HEK293T (cell line): ENCODE results near the gene GAS2L1.

Experiments used
- CTCF ChIA-PET: fragments of 350-600 bp; formaldehyde crosslinking; extraction: SDS; loops from one replicate; lab custom pipeline; 2021; ENCODE audit warnings: antibody characterized with exemption, inconsistent platforms; lab: Yijun Ruan, JAX
- POLR2A ChIA-PET: fragments of 350-600 bp; formaldehyde crosslinking; extraction: SDS; loops from one replicate; lab custom pipeline; 2020; ENCODE audit warnings: antibody characterized with exemption, inconsistent platforms; lab: Yijun Ruan, JAX
- DNase-seq: peaks from one replicate; pipeline ENCODE4 v3.0.0; 2012; ENCODE audit warnings: mixed read lengths; ENCODE audit errors: extremely low spot score
- ARNT ChIP-seq: fragments of 450-650 bp; IDR thresholded peaks from 2 replicates; pipeline ENCODE4 v1.6.1; 2017; ENCODE audit warnings: mild to moderate bottlenecking
- BHLHE40 ChIP-seq: fragments of 450-650 bp; IDR thresholded peaks from 2 replicates; pipeline ENCODE4 v1.6.1; 2016; ENCODE audit warnings: mild to moderate bottlenecking, moderate library complexity, borderline replicate concordance
- CTBP1 ChIP-seq: fragments of 450-650 bp; IDR thresholded peaks from 2 replicates; pipeline ENCODE4 v1.6.1; 2016; ENCODE audit warnings: borderline replicate concordance
- ELF4 ChIP-seq: fragments of 450-650 bp; IDR thresholded peaks from 2 replicates; pipeline ENCODE4 v1.6.1; 2017; ENCODE audit warnings: antibody characterized with exemption
- FOXA1 ChIP-seq: fragments of 450-650 bp; IDR thresholded peaks from 2 replicates; pipeline ENCODE4 v1.6.1; 2016; ENCODE audit warnings: mild to moderate bottlenecking
- FOXK2 ChIP-seq: fragments of 450-650 bp; IDR thresholded peaks from 2 replicates; pipeline ENCODE4 v1.6.1; 2016; ENCODE audit warnings: mild to moderate bottlenecking
- FOXM1 ChIP-seq: fragments of 450-650 bp; IDR thresholded peaks from 2 replicates; pipeline ENCODE4 v1.6.1; 2017; ENCODE audit warnings: mild to moderate bottlenecking, borderline replicate concordance
- HDGF ChIP-seq: fragments of 450-650 bp; IDR thresholded peaks from 2 replicates; pipeline ENCODE4 v1.6.1; 2017; ENCODE audit warnings: antibody characterized with exemption, borderline replicate concordance
- L3MBTL2 ChIP-seq: fragments of 450-650 bp; conservative IDR thresholded peaks from 2 replicates; pipeline ENCODE4 v1.6.1; 2016; ENCODE audit warnings: mild to moderate bottlenecking
- LEF1 ChIP-seq: fragments of 450-650 bp; IDR thresholded peaks from 2 replicates; pipeline ENCODE4 v1.6.1; 2017; ENCODE audit warnings: mild to moderate bottlenecking, borderline replicate concordance
- NFRKB ChIP-seq: fragments of 450-650 bp; IDR thresholded peaks from 2 replicates; pipeline ENCODE4 v1.6.1; 2016; ENCODE audit warnings: mild to moderate bottlenecking, moderate library complexity
- SP1 ChIP-seq: fragments of 450-650 bp; IDR thresholded peaks from 2 replicates; pipeline ENCODE4 v1.6.1; 2017
- SUZ12 ChIP-seq: fragments of 450-650 bp; IDR thresholded peaks from 2 replicates; pipeline ENCODE4 v1.6.1; 2016; ENCODE audit warnings: mild to moderate bottlenecking
- TARDBP ChIP-seq: fragments of 450-650 bp; IDR thresholded peaks from 2 replicates; pipeline ENCODE4 v1.6.1; 2016
- ZNF384 ChIP-seq: fragments of 450-650 bp; IDR thresholded peaks from 2 replicates; pipeline ENCODE4 v1.6.1; 2016
- TF ChIP-seq, protein P1 (sequence below): fragments of 450-650 bp; IDR thresholded peaks from 2 replicates; pipeline ENCODE4 v1.6.1; 2016

GAS2L1 gene

DNA sequence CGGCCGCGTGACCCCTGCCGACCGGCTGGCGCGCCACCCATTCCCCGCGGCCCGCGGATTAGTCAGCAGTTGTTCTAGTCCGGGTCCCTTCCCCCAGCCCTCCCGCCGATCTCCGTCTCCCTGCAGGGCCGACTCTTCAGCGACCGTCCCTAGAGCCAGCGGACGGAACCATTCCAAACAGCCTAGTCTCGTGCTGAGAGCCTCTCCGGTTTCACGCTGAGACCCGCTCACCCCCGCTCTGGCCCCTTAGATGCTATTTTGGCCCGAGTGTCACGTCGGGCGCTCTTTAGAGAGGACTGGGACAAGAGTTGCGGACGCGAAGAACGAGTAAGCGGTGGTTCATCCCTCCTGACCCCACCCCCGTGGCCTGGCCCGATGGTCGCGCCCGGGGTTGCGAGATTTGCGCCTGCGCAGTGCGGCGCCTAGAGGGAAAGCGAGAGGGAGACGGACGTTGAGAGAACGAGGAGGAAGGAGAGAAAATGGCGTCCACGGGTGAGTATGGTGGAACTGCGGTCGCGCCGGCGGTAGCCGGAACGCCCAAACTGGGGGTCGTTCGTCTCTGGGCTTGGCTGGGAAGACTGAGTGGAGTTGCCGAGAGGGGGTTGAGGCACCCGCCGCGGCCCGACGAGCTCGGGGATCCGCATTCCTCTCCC, 38.5 kb upstream of the GAS2L1 start, which contains the start of the genes EWSR1 and RHBDD3:
EWSR1 (plus strand) TSS at position 411 of the 653 bp plus-strand sequence; CDS start at position 480, 69 bp downstream.
RHBDD3 (minus strand) TSS at position 124 of the 653 bp plus-strand sequence. CDS start 2,355 bp downstream, outside the sequence.
- DNase-seq, result peak; percentile 97
- ChIA-PET CTCF (interaction anchor here (1.2 kb wide), 1 partner anchor 22 kb away, joined by 6 read pairs; no protein-coding TSS in a partner anchor), POLR2A (interaction anchor here (0.7 to 1.0 kb wide), 2 partner anchors 11 kb away, joined by 3 read pairs; no protein-coding TSS in a partner anchor)
- no peak for TF ChIP-seq FOXK2
- no peak; the same call in 1 of the 2 replicates for TF ChIP-seq LEF1
- TF ChIP-seq L3MBTL2, result peak; percentile 11; the same call in 1 of the 2 replicates
- TF ChIP-seq, protein P1, sequence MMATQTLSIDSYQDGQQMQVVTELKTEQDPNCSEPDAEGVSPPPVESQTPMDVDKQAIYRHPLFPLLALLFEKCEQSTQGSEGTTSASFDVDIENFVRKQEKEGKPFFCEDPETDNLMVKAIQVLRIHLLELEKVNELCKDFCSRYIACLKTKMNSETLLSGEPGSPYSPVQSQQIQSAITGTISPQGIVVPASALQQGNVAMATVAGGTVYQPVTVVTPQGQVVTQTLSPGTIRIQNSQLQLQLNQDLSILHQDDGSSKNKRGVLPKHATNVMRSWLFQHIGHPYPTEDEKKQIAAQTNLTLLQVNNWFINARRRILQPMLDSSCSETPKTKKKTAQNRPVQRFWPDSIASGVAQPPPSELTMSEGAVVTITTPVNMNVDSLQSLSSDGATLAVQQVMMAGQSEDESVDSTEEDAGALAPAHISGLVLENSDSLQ, result no peak
- TF ChIP-seq NFRKB, result peak; percentile 95
- peak; percentile 84; the same call in 1 of the 2 replicates for TF ChIP-seq FOXM1
- peak; percentile 44; the same call in 1 of the 2 replicates for TF ChIP-seq ELF4
- TF ChIP-seq HDGF, result no peak
- no peak for TF ChIP-seq SP1
- no peak for TF ChIP-seq ZNF384
- TF ChIP-seq FOXA1, result no peak
- TF ChIP-seq BHLHE40, result peak; percentile 99
- TF ChIP-seq TARDBP, result peak; percentile 55; the same call in 1 of the 2 replicates
- no peak for TF ChIP-seq SUZ12

DNA sequence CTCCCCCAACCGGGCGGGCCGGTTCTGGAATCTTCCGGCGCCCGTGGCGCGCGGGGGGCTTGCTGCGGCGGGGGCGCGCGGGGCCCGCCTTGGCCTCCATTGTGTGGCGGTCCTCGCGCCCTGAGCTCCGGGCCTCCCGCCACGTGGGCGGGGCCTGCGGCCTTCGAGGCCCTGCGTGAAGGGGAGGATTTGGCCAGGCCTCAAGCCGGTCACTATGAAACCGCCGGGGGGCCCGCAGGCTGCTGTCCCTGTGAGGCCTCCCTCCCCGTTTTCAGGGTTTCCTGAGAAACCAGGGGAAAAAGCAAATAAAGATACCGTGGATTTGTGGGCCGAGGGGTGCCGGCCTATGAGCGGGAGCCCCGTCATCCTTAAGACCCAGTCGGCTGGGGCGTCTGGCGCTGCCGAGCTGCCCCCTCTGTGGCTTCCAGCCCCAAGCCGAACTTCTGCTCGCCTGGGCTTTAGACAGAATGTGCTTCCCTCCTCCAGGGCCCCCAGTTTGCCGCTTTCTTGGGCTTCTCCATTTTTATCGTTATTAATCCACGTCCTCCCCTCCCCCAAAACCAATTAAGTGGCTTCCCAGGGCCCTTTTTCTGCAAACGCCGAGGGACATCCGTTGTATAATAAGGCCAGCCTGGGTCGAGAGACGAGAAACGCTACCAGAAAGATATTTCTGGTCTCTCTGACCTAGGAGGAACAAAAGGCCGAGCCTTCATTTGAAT, 37.8 kb upstream of the GAS2L1 start:
- DNase-seq, result no peak
- ChIA-PET POLR2A (interaction anchor here (0.7 to 1.0 kb wide), 2 partner anchors 11 to 12 kb away, joined by 3 read pairs; no protein-coding TSS in a partner anchor), CTCF (no interaction called here)
- TF ChIP-seq, protein P1, result no peak
- TF ChIP-seq L3MBTL2, result peak; percentile 71
- TF ChIP-seq ARNT, result 0 out of 2 replicates have a peak, but pooled peaks have one; percentile 19

DNA sequence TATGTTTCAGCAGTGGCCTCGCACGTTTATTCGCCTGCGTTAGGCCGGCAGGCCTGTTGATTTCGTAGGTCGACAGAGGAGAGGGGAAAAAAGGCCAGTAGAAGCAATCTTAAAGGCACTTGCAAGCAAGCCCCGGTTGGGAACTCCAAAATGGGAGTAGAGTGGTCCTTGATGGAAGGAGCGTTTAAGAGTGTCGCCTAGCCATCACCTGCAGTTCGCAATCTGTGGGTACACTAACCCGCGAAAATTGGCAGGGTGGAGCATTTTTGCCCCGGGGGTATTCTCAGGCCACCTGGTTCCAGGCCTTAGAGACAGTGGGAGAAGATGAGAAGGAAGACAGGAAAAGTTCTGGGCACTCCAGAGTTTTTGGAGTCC, 37.2 kb upstream of the GAS2L1 start:
- POLR2A ChIA-PET, result interaction anchor here (1.4 kb wide), 1 partner anchor 38 kb away, joined by 3 read pairs; no protein-coding TSS in a partner anchor
- DNase-seq, result no peak
- CTCF ChIA-PET, result no interaction called here
- TF ChIP-seq ELF4 (no peak), ZNF384 (no peak), NFRKB (no peak), SP1 (no peak), L3MBTL2 (no peak), SUZ12 (no peak), HDGF (no peak), CTBP1 (no peak), BHLHE40 (no peak)

DNA sequence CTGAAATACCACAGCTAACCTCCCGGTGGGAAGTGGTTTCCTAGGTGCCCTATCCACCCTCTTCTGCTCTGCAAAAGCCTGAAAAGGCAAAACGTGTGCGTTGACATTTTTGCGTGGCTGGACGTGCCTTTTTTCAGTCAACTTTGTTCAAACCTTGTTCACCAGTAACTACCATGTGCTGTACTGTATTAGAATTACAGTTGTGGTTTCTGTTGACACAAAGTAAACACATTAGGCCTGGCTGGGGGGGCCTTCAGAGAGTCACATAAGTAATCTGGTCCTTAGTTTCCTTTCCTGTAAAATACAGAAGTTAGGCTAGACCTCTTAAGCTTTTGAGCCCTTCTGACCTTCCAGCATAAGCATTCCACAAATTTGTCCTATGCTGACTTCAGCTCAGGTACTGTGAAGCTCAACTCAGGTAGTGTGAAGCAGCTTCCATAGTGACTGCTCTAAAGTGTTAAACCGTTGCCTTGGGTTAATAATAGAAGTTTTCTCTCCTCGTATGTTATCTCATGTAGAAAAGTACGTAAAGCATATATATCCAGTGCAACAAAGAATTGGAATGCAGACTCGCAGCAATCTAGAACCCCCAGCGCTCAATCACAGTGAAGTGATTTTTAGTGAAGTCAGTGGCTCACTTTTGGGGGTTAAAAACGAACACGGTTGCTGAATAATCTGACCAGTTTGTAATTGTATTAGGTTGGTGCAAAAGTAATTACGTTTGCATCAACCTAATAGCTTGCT, 36.5 kb upstream of the GAS2L1 start:
- POLR2A ChIA-PET, result interaction anchor here (0.6 to 1.4 kb wide), 2 partner anchors 37 to 1889 kb away, joined by 3 to 4 read pairs; no protein-coding TSS in a partner anchor
- DNase-seq, result no peak
- CTCF ChIA-PET, result no interaction called here

More for the DNA sequence above, 36.5 kb upstream of the GAS2L1 start:
- no peak for TF ChIP-seq FOXA1
- no peak for TF ChIP-seq TARDBP
- TF ChIP-seq CTBP1, result no peak
- no peak for TF ChIP-seq FOXM1
- no peak for TF ChIP-seq HDGF
- TF ChIP-seq FOXK2, result no peak
- no peak for TF ChIP-seq BHLHE40
- TF ChIP-seq L3MBTL2, result no peak
- TF ChIP-seq LEF1, result no peak
- no peak for TF ChIP-seq ZNF384
- TF ChIP-seq NFRKB, result no peak
- TF ChIP-seq SP1, result no peak
- TF ChIP-seq ARNT, result no peak
- TF ChIP-seq, protein P1, result no peak
- TF ChIP-seq ELF4, result no peak; the same call in 1 of the 2 replicates
- no peak for TF ChIP-seq SUZ12
